Measurements from ENCODE around the gene MORC4. TPM values are rescaled to one million over a fixed set of nuclear protein-coding genes. Genes with fewer than 3 reads are reported as not detected.

The MORC4 gene
- total RNA-seq, 2 experiments from 2014 or later, result 12.5 to 12.9 TPM

DNA sequence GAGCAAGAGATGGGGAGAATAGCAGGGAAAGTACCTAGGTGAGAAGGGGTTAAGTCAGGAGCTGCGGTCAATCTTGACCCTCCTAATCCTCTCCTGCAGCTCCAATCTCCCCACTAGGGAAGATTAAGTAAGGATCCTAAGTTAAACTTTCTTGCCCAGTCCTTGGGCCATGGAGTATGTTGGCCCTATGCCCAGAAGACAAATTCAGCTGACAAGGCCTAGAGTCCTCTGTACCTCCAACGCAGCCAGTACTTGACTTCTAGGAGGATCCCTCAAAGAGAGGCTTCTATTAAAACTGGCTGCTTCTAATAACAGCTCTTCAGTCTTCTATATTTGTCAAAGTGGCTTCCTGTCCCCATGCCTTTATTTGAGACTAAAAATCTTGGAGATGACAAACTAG lies 78.4 kb downstream of the MORC4 start:
- intact Hi-C loops (cut with DNase I, micrococcal nuclease), result no loop called here
- H3K36me3 Mint-ChIP-seq (ENCODE audit: low read depth), result no peaks in the 10 kb centered on the region
- H3K9me3 Mint-ChIP-seq, result no peaks in the 10 kb centered on the region
- no peak overlapping the region for H3K27ac Mint-ChIP-seq
- H3K4me3 Mint-ChIP-seq, result no peak overlapping the region
- H3K4me3 ChIP-seq (ENCODE audit: low read length), result no peak overlapping the region
- H3K4me1 ChIP-seq (ENCODE audit: insufficient read depth, low read length), result peaks cover 17% of the 10 kb centered on the region
- peaks cover 21% of the 10 kb centered on the region for H3K4me1 Mint-ChIP-seq (ENCODE audit: low read depth)
- H3K9me3 ChIP-seq (ENCODE audit: control insufficient read depth in 1 of 2, insufficient read depth in 1 of 2, low read length in 2 of 2), result no peaks in the 10 kb centered on the region
- CTCF ChIA-PET, result no interaction called here
- TF ChIP-seq, protein P1, sequence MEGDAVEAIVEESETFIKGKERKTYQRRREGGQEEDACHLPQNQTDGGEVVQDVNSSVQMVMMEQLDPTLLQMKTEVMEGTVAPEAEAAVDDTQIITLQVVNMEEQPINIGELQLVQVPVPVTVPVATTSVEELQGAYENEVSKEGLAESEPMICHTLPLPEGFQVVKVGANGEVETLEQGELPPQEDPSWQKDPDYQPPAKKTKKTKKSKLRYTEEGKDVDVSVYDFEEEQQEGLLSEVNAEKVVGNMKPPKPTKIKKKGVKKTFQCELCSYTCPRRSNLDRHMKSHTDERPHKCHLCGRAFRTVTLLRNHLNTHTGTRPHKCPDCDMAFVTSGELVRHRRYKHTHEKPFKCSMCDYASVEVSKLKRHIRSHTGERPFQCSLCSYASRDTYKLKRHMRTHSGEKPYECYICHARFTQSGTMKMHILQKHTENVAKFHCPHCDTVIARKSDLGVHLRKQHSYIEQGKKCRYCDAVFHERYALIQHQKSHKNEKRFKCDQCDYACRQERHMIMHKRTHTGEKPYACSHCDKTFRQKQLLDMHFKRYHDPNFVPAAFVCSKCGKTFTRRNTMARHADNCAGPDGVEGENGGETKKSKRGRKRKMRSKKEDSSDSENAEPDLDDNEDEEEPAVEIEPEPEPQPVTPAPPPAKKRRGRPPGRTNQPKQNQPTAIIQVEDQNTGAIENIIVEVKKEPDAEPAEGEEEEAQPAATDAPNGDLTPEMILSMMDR (IDR thresholded peaks at IDR 0.05), result no peak
- H3K27me3 Mint-ChIP-seq, result no peaks in the 10 kb centered on the region
- H3K27me3 ChIP-seq (ENCODE audit: control insufficient read depth in 1 of 2, insufficient read depth in 2 of 2, low read length in 2 of 2), result no peaks in the 10 kb centered on the region
- H3K27ac ChIP-seq (ENCODE audit: low read depth in 1 of 2, low read length in 2 of 2), result no peak overlapping the region
- no peak for DNase-seq
- POLR2A ChIA-PET, result no interaction called here
- H3K36me3 ChIP-seq (ENCODE audit: insufficient read depth, low read length), result no peaks in the 10 kb centered on the region
- no peak for ATAC-seq (ENCODE audit: poor library complexity)

GRCh38 chrX:106919932-106920452 lies 80.0 kb downstream of the MORC4 start, which contains the start of gene CLDN2:
Gene CLDN2, plus strand, starts transcription at chrX:106920402. Its CDS starts 7,827 bp downstream, at chrX:106928229.
- Mint-ChIP-seq H3K4me1 (ENCODE audit: low read depth) (peaks cover 26% of the 10 kb centered on the region), H3K27ac (no peak within 1 kb of the TSS), H3K27me3 (no peaks in the 10 kb centered on the region), H3K36me3 (ENCODE audit: low read depth) (no peaks in the 10 kb centered on the region), H3K9me3 (no peaks in the 10 kb centered on the region), H3K4me3 (no peak within 1 kb of the TSS)
- ATAC-seq (ENCODE audit: poor library complexity) (no peak), DNase-seq (no peak)
- CTCF ChIA-PET, result no interaction called here
- intact Hi-C loops (cut with DNase I, micrococcal nuclease), result no loop called here
- H3K27me3 ChIP-seq (ENCODE audit: control insufficient read depth in 1 of 2, insufficient read depth in 2 of 2, low read length in 2 of 2), result no peaks in the 10 kb centered on the region
- no peak within 1 kb of the TSS for H3K27ac ChIP-seq (ENCODE audit: low read depth in 1 of 2, low read length in 2 of 2)
- H3K9me3 ChIP-seq (ENCODE audit: control insufficient read depth in 1 of 2, insufficient read depth in 1 of 2, low read length in 2 of 2), result no peaks in the 10 kb centered on the region
- H3K36me3 ChIP-seq (ENCODE audit: insufficient read depth, low read length), result no peaks in the 10 kb centered on the region
- H3K4me3 ChIP-seq (ENCODE audit: low read length), result no peak within 1 kb of the TSS
- POLR2A ChIA-PET, result interaction anchor here (0.6 kb wide), 1 partner anchor 68 kb away, joined by 3 read pairs; no protein-coding TSS in a partner anchor
- H3K4me1 ChIP-seq (ENCODE audit: insufficient read depth, low read length), result peaks cover 17% of the 10 kb centered on the region
- TF ChIP-seq, protein P1 (IDR thresholded peaks at IDR 0.05), result no peak

DNA sequence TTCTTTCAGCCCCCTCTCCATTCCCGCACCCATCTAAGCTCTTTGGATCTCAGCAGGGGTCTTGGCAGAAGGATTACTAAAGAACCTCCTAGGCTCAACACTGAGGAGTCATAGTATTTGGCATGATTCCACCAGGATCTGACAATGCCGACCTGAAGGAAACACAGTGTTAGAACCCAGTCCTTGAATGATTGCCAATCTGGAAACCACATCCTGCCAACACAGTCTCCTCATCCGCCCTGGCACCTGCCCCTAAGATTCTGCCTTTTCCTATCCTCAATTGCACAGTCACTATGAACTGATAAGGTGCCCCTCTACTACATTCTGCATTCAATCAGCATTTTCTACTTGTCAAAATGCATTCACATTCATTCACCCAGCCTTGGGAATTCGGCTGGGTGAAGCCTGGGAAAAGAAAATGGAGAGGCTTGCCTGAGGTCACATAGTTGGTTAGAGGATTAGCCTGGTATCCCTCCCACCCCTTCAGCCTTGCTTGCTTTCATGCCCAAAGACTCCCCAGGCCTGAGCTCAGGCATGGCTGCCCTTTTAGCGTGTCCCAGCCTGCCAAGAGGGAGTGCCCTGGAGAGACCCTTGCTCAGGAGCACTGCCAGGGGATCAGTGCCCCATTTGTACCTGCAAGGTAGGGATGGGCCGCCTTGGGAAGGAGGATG lies 82.0 kb downstream of the MORC4 start:
- H3K4me1 Mint-ChIP-seq (ENCODE audit: low read depth), result peaks cover 26% of the 10 kb centered on the region
- H3K36me3 Mint-ChIP-seq (ENCODE audit: low read depth), result no peaks in the 10 kb centered on the region
- TF ChIP-seq, protein P1 (IDR thresholded peaks at IDR 0.05), result no peak
- ChIA-PET POLR2A (no interaction called here), CTCF (interaction anchor here (1.3 kb wide), 1 partner anchor 24 kb away, joined by 3 read pairs; no protein-coding TSS in a partner anchor)
- no peaks in the 10 kb centered on the region for H3K9me3 Mint-ChIP-seq
- peak overlapping the region; percentile 40 for H3K4me3 Mint-ChIP-seq
- Histone ChIP-seq H3K4me3 (ENCODE audit: low read length) (no peak overlapping the region), H3K27ac (ENCODE audit: low read depth in 1 of 2, low read length in 2 of 2) (no peak overlapping the region), H3K4me1 (ENCODE audit: insufficient read depth, low read length) (peaks cover 17% of the 10 kb centered on the region), H3K9me3 (ENCODE audit: control insufficient read depth in 1 of 2, insufficient read depth in 1 of 2, low read length in 2 of 2) (no peaks in the 10 kb centered on the region), H3K27me3 (ENCODE audit: control insufficient read depth in 1 of 2, insufficient read depth in 2 of 2, low read length in 2 of 2) (no peaks in the 10 kb centered on the region), H3K36me3 (ENCODE audit: insufficient read depth, low read length) (no peaks in the 10 kb centered on the region)
- peak in 8 of 14 experiments; percentile 6 to 69 (median 26) for DNase-seq
- intact Hi-C loops (cut with DNase I, micrococcal nuclease), result no loop called here
- ATAC-seq (ENCODE audit: poor library complexity), result peak; percentile 86
- peak overlapping the region; percentile 19 for H3K27ac Mint-ChIP-seq
- no peaks in the 10 kb centered on the region for H3K27me3 Mint-ChIP-seq
